COR-L47 (cell line): ENCODE measurements around the gene RBFOX2.
"Not testable (repeated sequence)": the region's sequence is repeated elsewhere in the genome, so short reads cannot be mapped to it uniquely, and the experiment has no call there.

Source experiments
- DNase-seq: peaks from one replicate; lab custom pipeline; 2025; lab: John Stamatoyannopoulos, UW

The RBFOX2 gene, protein sequence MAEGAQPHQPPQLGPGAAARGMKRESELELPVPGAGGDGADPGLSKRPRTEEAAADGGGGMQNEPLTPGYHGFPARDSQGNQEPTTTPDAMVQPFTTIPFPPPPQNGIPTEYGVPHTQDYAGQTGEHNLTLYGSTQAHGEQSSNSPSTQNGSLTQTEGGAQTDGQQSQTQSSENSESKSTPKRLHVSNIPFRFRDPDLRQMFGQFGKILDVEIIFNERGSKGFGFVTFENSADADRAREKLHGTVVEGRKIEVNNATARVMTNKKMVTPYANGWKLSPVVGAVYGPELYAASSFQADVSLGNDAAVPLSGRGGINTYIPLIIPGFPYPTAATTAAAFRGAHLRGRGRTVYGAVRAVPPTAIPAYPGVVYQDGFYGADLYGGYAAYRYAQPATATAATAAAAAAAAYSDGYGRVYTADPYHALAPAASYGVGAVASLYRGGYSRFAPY

DNA sequence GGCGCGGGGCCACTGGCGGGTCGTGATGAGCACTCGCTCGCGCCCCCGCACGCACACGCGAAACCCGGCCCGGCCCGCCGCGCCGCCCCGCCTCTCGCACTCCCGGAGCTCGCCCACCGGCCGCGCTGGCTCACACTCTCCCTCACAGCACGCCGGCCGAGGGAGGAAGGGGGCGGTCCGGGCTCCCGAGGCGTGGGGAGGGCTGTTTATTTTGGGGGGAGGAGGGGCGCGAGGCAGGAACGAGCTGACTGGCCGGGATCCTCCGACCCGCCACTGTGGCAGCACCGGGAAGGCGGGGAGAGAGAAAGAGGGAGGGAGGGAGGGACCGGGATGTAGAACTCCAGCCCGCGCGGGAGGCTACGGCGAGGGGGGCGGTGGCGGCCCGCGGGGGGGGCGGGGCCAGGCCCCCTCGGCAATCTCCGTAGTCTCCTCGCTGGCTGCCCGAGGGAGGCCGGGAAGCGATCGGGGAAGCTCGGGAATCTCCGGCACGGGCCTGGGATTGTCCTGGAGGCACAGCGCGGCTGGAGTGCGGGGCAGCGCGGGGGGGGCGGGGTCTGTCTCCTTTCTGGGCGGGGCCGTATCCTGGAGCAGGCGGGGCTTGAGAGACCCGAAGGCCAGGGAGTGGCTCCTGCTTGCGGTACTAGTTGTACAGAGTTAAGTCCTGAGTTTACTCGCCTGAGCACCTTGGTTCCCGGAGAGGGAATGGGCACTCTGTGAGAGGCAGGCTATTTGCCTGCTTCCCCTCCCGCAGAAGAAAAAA, at the start of gene RBFOX2:
TSS of gene RBFOX2 (minus strand) at position 179 of the 760 bp plus-strand sequence. CDS start 399 bp downstream, outside the sequence.
- peak; percentile 92 for DNase-seq

DNA sequence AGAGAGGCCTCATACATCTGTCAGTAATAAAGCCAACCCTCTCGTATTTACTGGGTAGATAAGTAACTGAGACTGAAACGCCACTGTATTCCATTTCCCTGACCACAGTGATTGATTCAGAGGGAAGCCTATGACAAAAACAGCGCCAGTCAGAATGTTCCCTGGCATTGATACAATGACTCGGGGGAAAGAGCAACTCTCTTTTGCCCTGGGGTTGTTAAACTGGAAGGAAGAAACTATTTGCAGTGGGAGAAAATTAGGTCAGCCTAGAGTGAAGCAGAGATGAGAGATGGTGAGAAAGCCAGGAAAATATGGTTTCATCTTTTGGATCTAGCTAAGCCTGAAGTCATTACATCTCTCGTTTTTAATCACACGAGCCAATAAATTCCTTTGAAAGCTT, 48.6 kb upstream of the RBFOX2 start:
- no peak for DNase-seq

DNA sequence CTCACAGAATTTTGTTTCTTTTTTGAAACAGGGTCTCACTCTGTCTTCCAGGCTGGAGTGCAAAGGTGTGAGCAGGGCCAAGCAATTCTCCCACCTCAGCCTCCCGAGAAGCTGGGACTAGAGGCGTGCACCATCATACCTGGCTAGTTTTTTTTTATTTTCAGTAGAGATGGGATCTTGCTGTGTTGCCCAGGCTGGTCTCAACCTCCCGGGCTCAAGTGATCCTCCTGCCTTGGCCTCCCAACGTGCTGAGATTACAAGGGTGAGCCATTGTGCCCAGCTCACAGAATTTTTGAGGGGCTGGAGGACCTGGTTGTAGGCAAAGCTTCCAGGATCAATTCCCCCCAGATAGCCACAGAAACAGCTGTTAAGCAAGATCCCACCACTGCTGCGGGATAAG, 47.1 kb upstream of the RBFOX2 start:
- no peak for DNase-seq

DNA sequence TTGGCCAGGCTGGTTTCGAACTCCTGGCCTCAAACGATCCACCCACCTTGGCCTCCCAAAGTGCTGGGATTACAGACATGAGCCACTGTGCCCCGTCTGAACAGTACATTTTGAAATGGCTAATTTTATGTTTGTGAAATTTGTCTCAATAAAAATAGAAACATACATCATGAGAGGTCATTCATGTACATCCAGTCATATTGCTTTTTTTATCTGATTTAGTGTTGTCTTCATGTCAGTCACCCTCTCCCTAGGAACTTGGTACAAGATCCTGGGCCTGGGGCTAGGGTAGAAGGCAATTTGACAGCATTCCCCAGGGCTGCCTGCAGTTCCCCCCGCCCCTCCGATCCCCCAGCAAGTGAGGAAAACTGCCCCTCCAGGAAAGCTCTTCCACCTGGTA, 46.6 kb upstream of the RBFOX2 start:
- DNase-seq, result no peak

DNA sequence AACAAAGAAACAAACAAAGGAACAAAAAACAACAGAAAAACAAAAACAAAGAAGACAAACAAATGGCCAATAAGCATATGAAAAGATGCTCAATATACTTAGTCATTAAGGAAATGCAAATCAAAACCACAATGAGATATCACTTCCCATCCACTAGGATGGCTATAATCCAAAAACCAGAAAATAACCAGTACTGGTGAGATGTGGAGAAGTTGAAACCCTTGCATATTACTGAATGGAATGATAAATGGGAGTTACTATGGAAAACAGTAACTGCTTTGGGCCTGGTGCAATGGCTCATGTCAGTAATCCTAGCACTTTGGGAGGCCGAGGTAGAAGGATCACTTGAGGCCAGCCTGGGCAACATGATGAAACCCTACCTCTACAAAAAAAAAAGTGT, 44.9 kb upstream of the RBFOX2 start:
- DNase-seq, result no peak

DNA sequence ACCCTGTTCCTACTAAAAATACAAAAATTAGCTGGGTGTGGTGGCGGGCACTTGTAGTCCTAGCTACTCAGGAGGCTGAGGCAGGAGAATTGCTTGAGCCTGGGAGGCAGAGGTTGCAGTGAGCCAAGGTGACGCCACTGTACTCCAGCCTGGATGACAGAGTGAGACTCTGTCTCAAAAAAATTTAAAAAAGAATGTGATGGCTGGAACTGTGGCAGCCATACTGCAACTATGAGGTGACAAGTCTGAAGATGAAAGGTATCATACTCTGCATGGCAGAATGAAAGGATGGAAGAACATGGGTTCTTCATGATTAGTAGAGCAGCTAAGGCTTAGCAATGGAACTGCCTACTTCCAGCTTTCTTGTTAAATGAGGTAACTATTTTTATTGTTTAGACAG, 42.0 kb upstream of the RBFOX2 start:
- not testable (repeated sequence) for DNase-seq

DNA sequence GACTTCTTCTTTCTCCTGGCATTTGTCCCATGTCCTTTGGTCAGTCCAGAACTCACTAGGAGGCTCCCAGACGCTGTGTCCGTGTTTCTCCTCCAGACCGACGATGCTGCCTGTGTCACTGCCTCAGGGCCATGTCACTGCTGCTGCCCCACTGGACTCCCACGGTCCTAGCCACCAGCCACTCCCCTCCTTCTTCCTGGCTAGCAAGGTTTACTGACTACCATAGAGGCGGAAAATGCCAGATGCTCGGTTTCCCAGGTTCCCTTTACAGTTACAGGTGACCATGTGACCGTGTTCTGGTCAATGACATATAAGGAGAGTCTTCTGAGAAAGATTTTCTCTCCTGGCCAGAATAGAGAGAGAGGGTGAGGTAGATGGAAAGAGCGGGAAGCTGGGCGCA, 40.7 kb upstream of the RBFOX2 start:
- DNase-seq, result no peak

DNA sequence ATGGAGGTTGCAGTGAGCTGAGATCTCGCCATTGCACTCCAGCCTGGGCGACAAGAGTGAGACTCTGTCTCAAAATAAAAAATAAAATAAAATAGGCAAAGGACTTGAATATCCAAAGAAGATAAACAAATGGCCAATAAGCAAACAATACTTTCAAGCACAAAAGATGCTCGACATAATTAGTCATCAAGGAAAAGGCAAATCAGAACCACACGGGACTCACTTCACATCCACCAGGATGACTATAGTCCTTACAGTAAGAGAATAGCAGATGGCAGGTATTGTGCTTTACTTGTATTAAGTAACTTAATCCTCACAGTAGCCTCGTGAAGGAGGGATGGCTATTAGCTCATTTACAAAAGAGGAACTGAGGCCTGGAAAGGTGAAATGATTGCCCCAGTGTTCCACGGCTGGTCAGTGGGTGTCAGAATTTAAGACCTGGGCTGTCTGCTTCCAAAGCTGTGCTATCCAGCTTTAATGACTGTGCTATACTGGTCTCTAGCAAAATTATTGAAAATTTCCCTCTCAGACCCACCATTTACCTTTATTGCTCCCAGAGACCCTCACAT, 40.2 kb upstream of the RBFOX2 start:
- no peak for DNase-seq

DNA sequence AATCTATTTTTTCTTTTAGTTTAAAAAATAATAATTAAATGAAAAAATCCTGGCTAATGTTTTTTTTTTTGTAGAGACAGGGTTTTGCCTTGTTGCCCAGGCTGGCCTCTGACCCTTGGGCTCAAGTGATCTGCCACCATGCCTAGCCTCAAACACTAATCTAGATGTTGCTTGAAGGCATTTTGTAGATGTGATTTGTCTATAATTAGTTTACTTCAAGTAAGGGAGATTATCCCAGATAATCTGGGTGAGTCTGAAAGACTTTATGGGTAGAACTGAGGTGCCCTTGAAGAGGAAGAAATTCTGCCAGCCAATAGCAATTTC, 38.6 kb upstream of the RBFOX2 start:
- DNase-seq, result no peak

DNA sequence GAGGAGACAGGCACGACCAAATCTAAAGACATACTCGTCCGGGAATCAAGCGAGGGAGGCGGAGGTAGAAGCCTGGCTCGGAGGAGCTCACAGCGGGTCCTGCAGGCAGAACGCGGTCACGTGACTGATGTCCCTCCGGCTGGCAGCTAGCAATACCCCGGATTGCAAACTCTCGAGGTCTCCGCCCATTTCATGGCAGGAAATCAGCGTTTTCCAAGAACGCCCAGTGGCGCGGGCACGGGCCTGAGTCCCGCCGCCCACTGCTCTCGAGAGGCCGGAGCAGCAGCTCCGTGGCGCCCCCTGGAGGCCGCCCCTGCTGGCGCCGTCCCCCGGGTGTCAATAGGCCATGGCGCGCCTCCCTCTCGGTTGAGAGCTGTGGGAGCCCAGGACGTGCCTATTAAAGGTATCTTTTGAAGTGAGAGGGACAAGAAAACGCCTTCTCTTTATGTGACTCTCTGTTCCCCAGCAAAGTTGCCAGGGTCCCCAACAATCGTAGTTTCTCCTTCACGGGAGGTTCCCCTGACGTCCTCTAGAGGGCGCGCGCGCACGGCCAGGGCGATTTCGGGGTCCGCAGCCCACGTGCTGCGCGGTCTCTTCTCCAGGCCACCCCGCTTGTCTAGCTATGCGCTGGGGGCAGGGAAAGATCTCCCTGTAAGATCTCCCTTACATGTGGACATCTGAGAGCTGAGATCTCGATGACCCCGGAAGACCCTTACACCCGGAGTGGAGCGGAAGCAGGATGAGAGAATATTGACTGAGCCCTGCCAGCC, 37.3 kb upstream of the RBFOX2 start:
- DNase-seq, result peak; percentile 96

DNA sequence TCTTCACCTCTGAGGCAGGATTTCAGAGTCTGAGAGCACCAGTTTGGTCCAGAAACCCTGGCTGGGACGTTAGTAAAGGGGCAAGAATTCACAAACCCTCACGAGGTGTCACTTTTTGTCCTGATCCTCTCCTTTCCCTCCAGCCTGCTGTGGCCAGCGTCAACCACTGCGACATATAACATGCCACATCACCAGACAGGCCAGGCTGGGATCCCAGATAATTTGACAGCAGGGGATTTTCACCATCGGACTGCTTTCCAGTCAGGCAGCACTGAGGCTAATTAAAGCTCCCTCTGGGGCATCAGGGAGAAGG, 36.8 kb upstream of the RBFOX2 start:
- DNase-seq, result no peak

DNA sequence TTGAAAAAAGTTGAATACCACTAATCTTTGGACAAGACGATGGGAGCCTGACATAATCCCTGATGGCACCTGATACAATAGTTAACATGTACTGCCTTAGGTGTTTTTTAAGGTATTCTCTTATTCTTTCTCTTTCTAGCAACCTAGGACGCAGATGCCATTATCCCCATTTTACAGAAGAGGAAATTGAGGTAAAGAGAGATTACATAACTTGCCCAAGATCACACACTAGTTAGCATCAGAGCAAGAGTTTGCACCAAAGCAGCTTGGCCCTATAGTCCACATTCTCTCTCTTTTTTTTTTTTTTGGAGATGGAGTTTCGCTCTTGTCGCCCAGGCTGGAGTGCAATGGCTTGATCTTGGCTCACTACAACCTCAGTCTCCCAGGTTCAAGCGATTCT, 35.7 kb upstream of the RBFOX2 start:
- no peak for DNase-seq

DNA sequence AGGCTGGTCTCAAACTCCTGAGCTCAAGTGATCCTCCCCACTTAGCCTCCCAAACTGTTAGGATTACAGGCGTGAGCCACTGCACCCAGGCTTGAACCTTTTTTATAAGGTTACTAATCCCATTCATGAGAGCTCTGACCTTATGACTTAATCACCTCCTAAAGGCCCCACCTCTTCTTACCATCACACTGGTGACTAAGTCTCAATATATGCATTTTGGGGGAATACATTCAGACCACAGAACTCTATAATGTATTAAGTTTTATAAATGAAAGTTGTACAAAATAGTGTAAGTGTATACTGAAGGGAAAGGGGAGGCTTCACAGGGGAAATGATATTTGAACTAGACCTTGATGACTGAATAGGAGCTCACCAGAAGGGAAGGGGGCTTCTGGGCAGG, 28.4 kb upstream of the RBFOX2 start:
- DNase-seq, result no peak

DNA sequence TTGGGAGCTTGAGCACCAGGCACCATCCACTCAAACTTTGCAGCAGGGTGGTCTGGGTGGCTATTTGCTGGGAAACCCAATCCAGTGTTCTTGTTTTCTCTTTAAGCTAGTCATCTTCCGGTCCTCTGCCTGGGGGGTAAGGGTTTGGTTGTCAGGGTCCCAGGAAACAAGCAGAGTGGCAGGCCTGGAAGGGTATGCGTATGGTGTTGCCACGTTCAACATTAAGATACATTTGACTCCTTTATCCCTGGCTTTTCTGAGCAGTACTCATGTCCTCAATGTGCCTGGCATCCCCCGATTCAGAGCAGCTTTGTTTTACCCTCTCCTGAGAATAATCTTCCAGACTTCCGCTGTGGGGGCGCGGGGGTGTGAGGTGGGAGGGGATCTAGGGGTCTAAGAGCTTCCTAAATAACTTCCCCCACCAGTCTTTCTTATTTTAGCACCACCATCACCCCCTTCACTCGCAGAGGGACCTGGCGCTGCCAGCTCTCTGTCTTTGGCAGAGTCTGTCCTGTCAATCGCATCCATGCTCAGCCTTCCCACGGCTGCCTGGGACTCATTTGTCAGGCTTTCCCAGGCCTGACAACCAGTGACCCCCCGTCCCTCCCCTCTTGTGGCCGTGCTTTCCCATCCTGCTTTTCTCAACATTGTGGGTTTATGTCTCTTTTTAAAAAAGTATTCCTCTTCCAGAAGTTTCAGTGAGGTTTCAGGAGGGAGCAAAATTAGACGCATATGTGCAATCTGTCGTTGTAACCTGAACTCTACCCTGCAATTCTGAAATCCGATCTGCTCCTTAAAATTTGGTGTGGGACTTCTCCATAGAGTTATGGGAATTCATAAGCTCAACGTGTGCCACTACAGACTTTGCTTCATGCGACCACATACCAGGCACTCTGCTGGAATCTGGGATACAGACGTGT, 27.0 kb upstream of the RBFOX2 start:
- no peak for DNase-seq

DNA sequence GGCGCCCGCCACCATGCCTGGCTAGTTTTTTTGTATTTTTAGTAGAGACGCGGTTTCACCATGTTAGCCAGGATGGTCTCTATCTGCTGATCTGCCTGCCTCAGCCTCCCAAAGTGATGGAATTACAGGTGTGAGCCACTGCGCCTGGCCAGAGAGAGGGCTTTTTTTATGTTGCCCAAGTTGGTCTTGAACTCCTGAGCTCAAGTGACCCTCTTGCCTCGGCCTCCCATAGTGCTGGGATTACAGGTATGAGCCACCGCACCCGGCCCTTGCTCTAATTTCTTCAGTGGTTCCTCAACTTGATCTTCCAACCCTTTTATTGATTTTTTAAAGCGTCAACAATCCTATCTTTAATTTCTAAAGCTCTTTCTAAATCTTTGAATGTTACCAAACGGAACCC, 25.8 kb upstream of the RBFOX2 start:
- DNase-seq, result not testable (repeated sequence)

DNA sequence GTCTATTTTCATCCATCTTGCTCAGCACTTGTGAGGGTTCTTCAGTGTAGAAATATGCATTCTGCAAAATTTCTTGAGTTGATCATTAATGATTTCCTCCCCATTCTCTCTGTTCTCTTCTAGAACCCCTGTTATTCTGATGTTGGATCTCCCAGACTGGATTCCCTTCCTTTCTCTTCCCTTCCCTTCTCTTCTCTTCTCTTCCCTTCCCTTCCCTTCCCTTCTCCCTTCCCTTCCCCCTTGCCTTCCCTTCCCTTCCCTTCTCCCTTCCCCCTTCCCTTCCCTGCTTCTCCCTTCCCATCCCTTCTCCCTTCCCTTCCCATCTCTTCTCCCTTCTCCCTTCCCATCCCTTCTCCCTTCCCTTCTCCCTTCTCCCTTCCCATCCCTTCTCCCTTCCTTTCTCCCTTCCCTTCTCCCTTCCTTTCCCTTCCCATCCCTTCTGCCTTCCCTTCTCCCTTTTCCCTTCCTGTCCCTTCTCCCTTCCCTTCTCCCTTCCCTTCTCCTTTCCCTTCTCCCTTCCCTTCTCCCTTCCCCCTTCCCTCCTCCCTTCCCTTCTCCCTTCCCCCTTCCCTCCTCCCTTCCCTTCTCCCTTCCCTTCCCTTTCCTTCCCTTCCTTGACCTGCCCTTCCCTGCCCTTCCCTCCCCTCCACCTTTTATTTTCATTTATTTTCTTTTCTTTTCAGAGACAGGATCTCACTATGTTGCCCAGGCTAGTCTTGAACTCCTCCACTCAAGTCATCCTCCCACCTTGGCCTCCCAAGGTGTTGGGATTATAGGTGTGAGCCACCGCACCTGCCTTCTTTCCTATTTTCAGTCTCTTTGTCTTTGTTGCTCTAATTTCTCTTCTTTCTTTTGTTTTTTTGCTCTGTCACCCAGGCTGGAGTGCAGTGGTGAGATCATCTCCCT, 24.9 kb upstream of the RBFOX2 start:
- DNase-seq, result no peak

DNA sequence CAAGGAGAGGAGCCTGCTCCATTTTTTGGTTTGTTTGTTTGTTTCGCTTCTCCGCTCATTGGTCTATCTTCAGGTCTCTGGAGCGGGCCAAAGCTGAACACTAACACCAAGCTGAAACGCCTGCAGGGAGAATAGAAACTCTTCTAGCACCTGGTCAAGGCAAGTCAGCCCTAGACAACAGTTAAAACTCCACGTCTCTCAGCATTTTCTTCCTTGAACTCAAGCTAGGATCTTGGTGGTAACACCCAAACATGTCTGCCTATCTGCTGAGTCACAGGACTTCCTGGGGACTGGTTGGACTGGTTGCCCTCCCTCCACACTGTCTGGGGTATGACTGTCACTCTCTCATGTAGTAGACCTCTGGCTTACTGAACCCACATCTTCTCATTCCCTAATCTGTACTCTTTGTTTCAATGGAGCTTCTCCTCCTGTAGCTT, 23.9 kb upstream of the RBFOX2 start:
- no peak for DNase-seq

DNA sequence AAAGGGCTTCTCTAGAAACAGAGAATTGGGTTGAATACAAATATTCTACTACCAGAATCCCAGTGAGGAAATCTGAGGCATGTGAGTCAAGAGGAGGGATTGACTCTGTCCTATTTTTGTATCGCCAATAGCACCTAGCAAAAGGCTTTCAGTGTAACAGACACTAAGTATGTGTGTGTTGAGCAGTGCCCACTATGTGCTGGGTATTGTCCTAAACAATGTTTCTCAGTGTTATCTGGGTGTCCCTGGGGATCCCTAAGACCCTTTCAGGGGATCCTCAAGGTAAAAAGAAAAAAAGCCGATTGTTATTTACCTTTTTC, 21.0 kb upstream of the RBFOX2 start:
- no peak for DNase-seq

DNA sequence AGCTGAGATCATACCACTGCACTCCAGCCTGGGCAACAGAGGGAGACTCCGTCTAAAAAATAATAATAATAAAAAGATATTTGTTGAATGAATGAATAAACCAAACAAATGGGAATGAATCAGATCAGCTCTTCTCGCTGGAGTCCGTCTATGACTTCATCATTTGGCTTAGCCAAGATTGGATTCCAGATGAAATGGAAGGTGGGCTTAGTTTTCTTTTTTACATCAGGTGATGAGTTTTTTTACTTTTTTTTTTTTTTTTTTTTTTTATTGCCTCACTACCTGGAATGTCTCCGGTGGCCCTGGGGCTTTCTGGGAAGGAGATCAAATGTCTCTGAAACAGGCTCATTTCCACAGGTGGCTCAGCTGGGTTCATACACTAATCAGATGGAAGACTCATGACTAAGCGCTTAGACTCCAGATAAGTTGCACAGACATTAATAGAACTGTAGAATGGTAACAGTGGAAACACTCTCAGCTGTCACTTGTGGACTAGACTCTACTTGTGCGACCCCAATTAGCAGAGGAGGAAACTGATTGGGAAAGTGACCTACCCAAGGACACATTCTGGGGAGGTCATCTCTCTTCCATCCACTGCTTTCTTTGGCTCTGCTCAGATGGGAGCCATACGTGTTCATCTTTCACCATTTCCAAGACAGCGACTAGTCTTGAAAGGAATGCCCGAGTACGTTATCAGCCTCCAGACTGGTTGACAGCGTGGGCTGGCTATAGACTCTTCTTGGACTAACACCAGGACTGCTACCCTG, 20.5 kb upstream of the RBFOX2 start:
- DNase-seq, result no peak

DNA sequence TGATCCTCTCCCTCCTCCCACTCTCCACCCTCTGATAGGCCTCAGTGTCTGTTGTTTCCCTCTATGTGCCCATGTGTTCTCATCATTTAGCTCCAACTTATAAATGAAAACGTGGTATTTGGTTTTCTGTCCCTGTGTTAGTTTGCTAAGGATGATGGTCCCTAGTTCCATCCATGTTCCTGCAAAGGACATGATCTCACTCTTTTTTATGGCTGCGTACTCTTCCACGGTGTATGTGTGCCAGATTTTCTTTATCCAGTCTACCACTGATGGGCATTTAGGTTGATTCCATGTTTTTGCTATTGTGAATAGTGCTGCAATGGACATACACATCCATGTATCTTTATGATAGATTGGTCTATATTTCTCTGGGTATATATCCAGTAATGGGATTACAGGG, 15.9 kb upstream of the RBFOX2 start:
- not testable (repeated sequence) for DNase-seq
